Thymus (tissue), 11 donors: ENCODE results near the gene JAK2. TPM values are rescaled to one million over a fixed set of nuclear protein-coding genes. Genes with fewer than 3 reads are reported as not detected.
"Not testable (repeated sequence)": the region's sequence is repeated elsewhere in the genome, so short reads cannot be mapped to it uniquely, and the experiment has no call there.

Experiments
- DNase-seq, 9 donors: peaks; one replicate each; pipeline ENCODE4 v3.0.0-alpha.2; 2013; ENCODE audit warnings: low spot score in 9 of 9, low read depth in 6 of 9, missing footprints in 1 of 9
- H3K27ac ChIP-seq, 2 donors: one replicate each; pipeline ENCODE4 v1.5.1; 2013; ENCODE audit warnings: control low read depth in 1 of 2, low read depth in 1 of 2, low read length in 1 of 2, mild to moderate bottlenecking in 1 of 2, moderate library complexity in 1 of 2
- H3K27me3 ChIP-seq, 2 donors: one replicate each; pipeline ENCODE4 v1.5.1; 2013; ENCODE audit warnings: low read length in 1 of 2; ENCODE audit not compliant: control insufficient read depth in 2 of 2, insufficient read depth in 1 of 2
- H3K36me3 ChIP-seq, 2 donors: one replicate each; pipeline ENCODE4 v1.5.1; 2013; ENCODE audit warnings: low read length in 1 of 2, mild to moderate bottlenecking in 1 of 2, moderate library complexity in 1 of 2; ENCODE audit not compliant: control insufficient read depth in 2 of 2, insufficient read depth in 2 of 2
- H3K4me1 ChIP-seq, 2 donors: one replicate each; pipeline ENCODE4 v1.5.1; 2013; ENCODE audit warnings: low read length in 2 of 2; ENCODE audit not compliant: control insufficient read depth in 2 of 2, insufficient read depth in 2 of 2
- H3K4me3 ChIP-seq, 2 donors: one replicate each; pipeline ENCODE4 v1.5.1; 2013; ENCODE audit warnings: low read length in 2 of 2, control low read depth in 1 of 2, mild to moderate bottlenecking in 1 of 2
- H3K9me3 ChIP-seq, 2 donors: one replicate each; pipeline ENCODE4 v1.5.1; 2013; ENCODE audit warnings: low read length in 1 of 2, mild to moderate bottlenecking in 1 of 2; ENCODE audit not compliant: control insufficient read depth in 2 of 2, insufficient read depth in 1 of 2
- WGBS: extraction: QIAGEN DNeasy Blood & Tissue Kit; methylation state at CpG from one replicate; pipeline ENCODE4 v1.1.7; 2013; 5-methylcytosine and 5-hydroxymethylcytosine counted together
- polyA plus RNA-seq: library from polyadenylated mRNA; stranded (reverse); fragments of 200-250 nt; gene quantifications from one replicate; pipeline ENCODE4 v1.2.3, GENCODE V29; 2013
- total RNA-seq: library from RNA; stranded (reverse); fragments of 120-200 nt; gene quantifications from one replicate; pipeline ENCODE4 v1.2.4, GENCODE V29; 2013
- donor health status: healthy.

JAK2 gene
- total and polyA plus RNA-seq, 2 donors, result 11.2 to 13.9 TPM

DNA sequence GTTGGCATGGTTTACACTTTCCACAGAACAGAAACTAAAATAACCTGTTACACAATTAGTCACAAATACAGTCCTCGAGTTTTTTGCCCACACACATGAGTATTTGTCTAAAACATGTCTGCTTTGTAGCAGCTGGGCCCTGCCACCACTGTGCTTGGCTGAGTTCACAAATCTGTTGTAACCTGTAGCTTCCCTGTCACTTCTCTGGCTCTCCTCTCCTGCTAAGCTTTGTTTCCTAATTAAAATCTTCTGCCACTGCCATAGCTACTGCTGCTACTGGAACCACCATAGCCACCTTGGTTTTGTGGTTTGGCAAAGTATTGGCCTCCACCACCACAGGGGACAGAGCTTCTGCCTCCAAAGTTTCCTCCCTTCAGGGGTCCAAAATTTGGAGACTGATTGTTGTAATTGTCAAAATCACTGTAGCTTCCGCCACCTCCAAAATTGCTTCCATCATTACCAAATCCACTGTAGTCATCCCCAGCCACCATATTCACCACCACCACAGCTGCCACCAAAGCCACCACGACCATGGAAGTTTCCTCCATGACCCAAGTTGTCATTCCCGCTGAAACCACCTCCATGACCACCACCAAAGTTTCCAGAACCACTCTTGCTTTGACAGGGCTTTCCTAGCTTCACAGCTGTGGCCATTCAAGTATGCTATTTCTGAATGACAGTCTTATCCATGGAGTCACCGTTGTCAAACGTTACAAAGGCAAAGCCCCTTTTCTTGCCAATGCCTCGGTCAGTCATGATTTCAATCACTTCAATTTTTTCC lies 40.5 kb upstream of the JAK2 start:
- H3K4me3 ChIP-seq, H3K4me1 ChIP-seq, DNase-seq, H3K27me3 ChIP-seq, H3K36me3 ChIP-seq, H3K27ac ChIP-seq, H3K9me3 ChIP-seq: not testable (repeated sequence)
- WGBS, result 93% methylated on average over 7 of the region's 7 CpGs

- 99% methylated on average over 1 of the region's 1 CpG for WGBS
- Histone ChIP-seq H3K4me1 (no peaks in the 10 kb centered on the region), H3K27ac (no peak overlapping the region), H3K36me3 (no peaks in the 10 kb centered on the region), H3K9me3 (no peaks in the 10 kb centered on the region), H3K27me3 (no peaks in the 10 kb centered on the region), H3K4me3 (no peak overlapping the region)
- DNase-seq, result no peak
These were observed 38.1 kb upstream of the JAK2 start for GRCh38 chr9:4946937-4947336.

GRCh38 chr9:4955836-4956235 lies 29.2 kb upstream of the JAK2 start:
- Histone ChIP-seq H3K4me3 (no peak overlapping the region), H3K9me3 (no peaks in the 10 kb centered on the region), H3K27me3 (no peaks in the 10 kb centered on the region), H3K4me1 (no peaks in the 10 kb centered on the region), H3K27ac (no peak overlapping the region), H3K36me3 (no peaks in the 10 kb centered on the region)
- DNase-seq, result no peak
- WGBS, result 95% methylated on average over 2 of the region's 2 CpGs

- Histone ChIP-seq H3K36me3 (no peaks in the 10 kb centered on the region), H3K27ac (no peak overlapping the region), H3K9me3 (no peaks in the 10 kb centered on the region), H3K4me1 (no peaks in the 10 kb centered on the region), H3K4me3 (no peak overlapping the region), H3K27me3 (no peaks in the 10 kb centered on the region)
- 92% methylated on average over 3 of the region's 3 CpGs for WGBS
- DNase-seq, result no peak
These were observed 26.0 kb upstream of the JAK2 start for GRCh38 chr9:4959031-4959430.

GRCh38 chr9:4962085-4962484 lies 23.0 kb upstream of the JAK2 start:
- DNase-seq, result no peak
- no peak overlapping the region for H3K27ac ChIP-seq
- no peaks in the 10 kb centered on the region for H3K27me3 ChIP-seq
- no peak overlapping the region for H3K4me3 ChIP-seq
- WGBS, result 97% methylated on average over 2 of the region's 2 CpGs
- H3K4me1 ChIP-seq, result no peaks in the 10 kb centered on the region
- H3K9me3 ChIP-seq, result no peaks in the 10 kb centered on the region
- no peaks in the 10 kb centered on the region for H3K36me3 ChIP-seq

GRCh38 chr9:4964540-4964939 lies 20.5 kb upstream of the JAK2 start:
- Histone ChIP-seq H3K9me3 (no peaks in the 10 kb centered on the region), H3K27ac (no peak overlapping the region), H3K4me3 (no peak overlapping the region), H3K27me3 (no peaks in the 10 kb centered on the region), H3K36me3 (no peaks in the 10 kb centered on the region), H3K4me1 (no peaks in the 10 kb centered on the region)
- no peak for DNase-seq

- no peaks in the 10 kb centered on the region for H3K27me3 ChIP-seq
- H3K4me1 ChIP-seq, result no peaks in the 10 kb centered on the region
- DNase-seq, result no peak
- no peak overlapping the region for H3K27ac ChIP-seq
- WGBS, result 93% methylated on average over 2 of the region's 2 CpGs
- H3K36me3 ChIP-seq, result no peaks in the 10 kb centered on the region
- H3K9me3 ChIP-seq, result no peaks in the 10 kb centered on the region
- no peak overlapping the region for H3K4me3 ChIP-seq
These were observed 19.8 kb upstream of the JAK2 start for GRCh38 chr9:4965174-4965821.

DNA sequence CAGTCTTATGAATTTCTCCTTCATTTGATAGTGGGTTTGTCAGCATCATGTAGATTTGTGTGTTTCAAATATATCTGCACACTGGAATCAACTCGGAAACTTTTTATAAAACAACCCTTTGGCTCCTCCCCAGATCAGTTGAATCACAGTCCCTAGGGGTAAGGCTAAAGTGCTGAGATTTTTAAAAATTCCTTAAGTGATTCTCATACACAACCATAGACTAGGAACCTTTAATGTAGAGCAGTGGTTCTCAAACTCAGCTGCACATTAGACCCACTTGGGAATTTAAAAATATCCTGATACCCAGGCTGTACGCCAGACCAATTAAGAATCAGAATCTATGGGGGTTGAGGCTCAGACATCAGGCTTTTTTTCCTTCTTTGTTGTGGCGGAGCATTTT lies 17.5 kb upstream of the JAK2 start:
- no peaks in the 10 kb centered on the region for H3K27me3 ChIP-seq
- 95% methylated on average over 3 of the region's 3 CpGs for WGBS
- no peak for DNase-seq
- no peaks in the 10 kb centered on the region for H3K4me1 ChIP-seq
- H3K36me3 ChIP-seq, result no peaks in the 10 kb centered on the region
- no peaks in the 10 kb centered on the region for H3K9me3 ChIP-seq
- no peak overlapping the region for H3K27ac ChIP-seq
- no peak overlapping the region for H3K4me3 ChIP-seq

GRCh38 chr9:4969130-4969529 lies 15.9 kb upstream of the JAK2 start:
- no peak overlapping the region for H3K27ac ChIP-seq
- WGBS, result 94% methylated on average over 1 of the region's 1 CpG
- no peaks in the 10 kb centered on the region for H3K27me3 ChIP-seq
- DNase-seq, result no peak
- H3K9me3 ChIP-seq, result no peaks in the 10 kb centered on the region
- no peak overlapping the region for H3K4me3 ChIP-seq
- no peaks in the 10 kb centered on the region for H3K36me3 ChIP-seq
- H3K4me1 ChIP-seq, result no peaks in the 10 kb centered on the region
